OCI-LY1 (cell line): ENCODE results near the gene PATJ.

Experiments
- H2AFZ ChIP-seq: fragments of 200-600 bp; sonication (generic), shearing (Covaris generic); 2 replicates; pipeline ENCODE4 v1.6.0; 2014; ENCODE audit warnings: antibody characterized with exemption, mild to moderate bottlenecking, low read length
- H3F3A ChIP-seq: fragments of 200-600 bp; sonication (generic), shearing (Covaris generic); 2 replicates; pipeline ENCODE4 v1.6.0; 2014; ENCODE audit warnings: mild to moderate bottlenecking, antibody characterized with exemption, low read length, moderate library complexity; ENCODE audit not compliant: insufficient read depth
- H3K27ac ChIP-seq: fragments of 200-600 bp; sonication (generic); 2 replicates; pipeline ENCODE4 v1.5.1; 2014; ENCODE audit warnings: low read length, mixed run types, mild to moderate bottlenecking, low read depth; ENCODE audit not compliant: poor library complexity, severe bottlenecking
- H3K27me3 ChIP-seq: fragments of 200-600 bp; sonication (generic); 2 replicates; pipeline ENCODE4 v1.6.0; 2014; ENCODE audit warnings: antibody characterized with exemption, mild to moderate bottlenecking, low read length, moderate library complexity; ENCODE audit not compliant: insufficient read depth
- H3K36me3 ChIP-seq: fragments of 200-600 bp; sonication (generic); 2 replicates; pipeline ENCODE4 v1.6.1; 2014; ENCODE audit warnings: mild to moderate bottlenecking, antibody characterized with exemption, low read length, moderate library complexity, mixed read lengths; ENCODE audit not compliant: insufficient read depth
- H3K4me1 ChIP-seq: fragments of 200-600 bp; sonication (generic); 2 replicates; pipeline ENCODE4 v1.5.1; 2014; ENCODE audit warnings: mild to moderate bottlenecking, low read length, moderate library complexity; ENCODE audit not compliant: insufficient read depth, severe bottlenecking
- H3K4me2 ChIP-seq: fragments of 200-600 bp; sonication (generic), shearing (Covaris generic); 2 replicates; pipeline ENCODE4 v1.6.1; 2014; ENCODE audit warnings: low read length
- H3K4me3 ChIP-seq: fragments of 200-600 bp; sonication (generic); 2 replicates; pipeline ENCODE4 v1.5.1; 2014; ENCODE audit warnings: low read length, low read depth, mild to moderate bottlenecking, mixed read lengths; ENCODE audit not compliant: poor library complexity, severe bottlenecking
- H3K79me2 ChIP-seq: fragments of 200-600 bp; shearing (Covaris generic); 2 replicates; pipeline ENCODE4 v1.6.1; 2016; ENCODE audit warnings: mixed run types, low read length, mixed read lengths; ENCODE audit not compliant: insufficient read depth
- H3K9ac ChIP-seq: fragments of 200-600 bp; sonication (generic), shearing (Covaris generic); 2 replicates; pipeline ENCODE4 v1.6.1; 2014; ENCODE audit warnings: mild to moderate bottlenecking, low read length, mixed read lengths
- H3K9me2 ChIP-seq: fragments of 200-600 bp; sonication (generic), shearing (Covaris generic); 2 replicates; pipeline ENCODE4 v1.6.1; 2014; ENCODE audit warnings: low read depth, mild to moderate bottlenecking, low read length, mixed read lengths
- H3K9me3 ChIP-seq: fragments of 200-600 bp; shearing (Covaris generic); 2 replicates; pipeline ENCODE4 v1.6.1; 2014; ENCODE audit warnings: low read length, mixed read lengths
- H4K20me1 ChIP-seq: fragments of 200-600 bp; sonication (generic), shearing (Covaris generic); 2 replicates; pipeline ENCODE4 v1.6.0; 2016; ENCODE audit warnings: mild to moderate bottlenecking, low read length; ENCODE audit not compliant: insufficient read depth
- EZH2 ChIP-seq: fragments of 200-600 bp; sonication (generic), shearing (Covaris generic); IDR thresholded peaks from 2 replicates; pipeline ENCODE4 v1.8.0; 2017; ENCODE audit warnings: borderline replicate concordance, mixed run types, mild to moderate bottlenecking, antibody characterized with exemption, low read length, moderate library complexity, mixed read lengths
- TF ChIP-seq, protein P1 (sequence below): fragments of 200-600 bp; sonication (generic), shearing (Covaris generic); IDR thresholded peaks from 2 replicates; pipeline ENCODE4 v1.5.1; 2017; ENCODE audit warnings: mild to moderate bottlenecking, antibody characterized with exemption, low read length, moderate library complexity, mixed read lengths

PATJ gene

DNA sequence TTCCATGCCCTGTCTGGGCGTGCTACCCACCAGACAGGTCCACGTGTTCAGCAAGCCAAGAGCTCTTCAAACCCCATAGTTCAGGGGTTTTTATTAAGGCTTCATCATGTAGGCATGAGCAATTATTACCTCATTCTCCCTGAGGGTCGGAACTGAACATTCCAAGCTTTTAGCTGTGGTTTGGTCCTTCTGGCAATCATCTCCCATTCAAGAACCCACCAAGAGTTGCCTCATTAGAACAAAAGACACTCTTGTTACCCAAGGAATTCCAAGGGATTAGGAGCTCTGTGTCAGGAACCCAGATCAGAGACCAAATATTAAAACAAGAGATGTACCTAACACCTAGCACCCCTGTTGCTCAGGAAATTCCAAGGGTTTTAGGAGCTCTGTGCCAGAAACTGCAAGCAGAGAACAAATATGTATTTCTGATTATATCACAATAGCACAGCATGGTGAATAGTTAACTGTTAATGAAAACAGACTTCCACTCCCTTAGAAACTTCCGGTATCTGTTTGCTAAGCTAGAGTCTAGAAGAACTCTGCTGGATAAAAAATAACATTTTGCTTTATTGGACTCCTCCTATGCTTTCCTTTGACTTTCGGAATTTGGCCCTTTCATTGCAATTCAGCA, 251.2 kb downstream of the PATJ start:
- H3K4me1 ChIP-seq = no peaks in the 10 kb centered on the region
- 0 out of 2 replicates have a peak, but pooled peaks cover 4% of the 10 kb centered on the region for H3K36me3 ChIP-seq
- no peak overlapping the region for H3K4me2 ChIP-seq
- H4K20me1 ChIP-seq = no peaks in the 10 kb centered on the region
- no peaks in the 10 kb centered on the region for H3F3A ChIP-seq
- no peaks in the 10 kb centered on the region for H3K9me2 ChIP-seq
- H3K27me3 ChIP-seq = no peaks in the 10 kb centered on the region
- H2AFZ ChIP-seq = no peak overlapping the region
- no peak overlapping the region for H3K9ac ChIP-seq
- H3K79me2 ChIP-seq = no peaks in the 10 kb centered on the region
- H3K27ac ChIP-seq = no peak overlapping the region
- TF ChIP-seq, protein P1, sequence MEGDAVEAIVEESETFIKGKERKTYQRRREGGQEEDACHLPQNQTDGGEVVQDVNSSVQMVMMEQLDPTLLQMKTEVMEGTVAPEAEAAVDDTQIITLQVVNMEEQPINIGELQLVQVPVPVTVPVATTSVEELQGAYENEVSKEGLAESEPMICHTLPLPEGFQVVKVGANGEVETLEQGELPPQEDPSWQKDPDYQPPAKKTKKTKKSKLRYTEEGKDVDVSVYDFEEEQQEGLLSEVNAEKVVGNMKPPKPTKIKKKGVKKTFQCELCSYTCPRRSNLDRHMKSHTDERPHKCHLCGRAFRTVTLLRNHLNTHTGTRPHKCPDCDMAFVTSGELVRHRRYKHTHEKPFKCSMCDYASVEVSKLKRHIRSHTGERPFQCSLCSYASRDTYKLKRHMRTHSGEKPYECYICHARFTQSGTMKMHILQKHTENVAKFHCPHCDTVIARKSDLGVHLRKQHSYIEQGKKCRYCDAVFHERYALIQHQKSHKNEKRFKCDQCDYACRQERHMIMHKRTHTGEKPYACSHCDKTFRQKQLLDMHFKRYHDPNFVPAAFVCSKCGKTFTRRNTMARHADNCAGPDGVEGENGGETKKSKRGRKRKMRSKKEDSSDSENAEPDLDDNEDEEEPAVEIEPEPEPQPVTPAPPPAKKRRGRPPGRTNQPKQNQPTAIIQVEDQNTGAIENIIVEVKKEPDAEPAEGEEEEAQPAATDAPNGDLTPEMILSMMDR = no peak
- no peak for TF ChIP-seq EZH2
- no peaks in the 10 kb centered on the region for H3K9me3 ChIP-seq
- no peak overlapping the region for H3K4me3 ChIP-seq

DNA sequence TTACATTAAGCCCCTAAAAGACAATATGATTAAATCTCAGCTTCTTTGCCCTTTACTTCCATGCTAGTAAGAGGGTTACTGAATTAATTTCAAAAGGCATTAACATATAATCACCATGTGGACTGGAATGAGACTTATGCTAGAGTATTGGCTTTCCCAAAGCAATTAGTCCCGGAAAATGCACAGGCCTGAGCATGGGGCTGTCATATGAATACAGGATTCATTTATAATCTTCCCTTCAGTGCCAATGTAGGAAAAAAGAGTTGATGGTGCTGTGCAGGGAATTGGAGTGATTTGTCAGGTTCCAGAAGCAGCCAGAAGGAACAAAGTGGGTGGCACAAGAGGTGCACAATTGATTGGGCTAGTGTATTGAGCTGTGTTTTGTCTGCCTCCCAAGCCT, 253.4 kb downstream of the PATJ start:
- no peak overlapping the region for H3K4me3 ChIP-seq
- no peaks in the 10 kb centered on the region for H4K20me1 ChIP-seq
- TF ChIP-seq EZH2 = no peak
- TF ChIP-seq, protein P1 = no peak
- 0 out of 2 replicates have a peak, but pooled peaks cover 4% of the 10 kb centered on the region for H3K36me3 ChIP-seq
- no peaks in the 10 kb centered on the region for H3K9me2 ChIP-seq
- no peak overlapping the region for H3K4me2 ChIP-seq
- no peaks in the 10 kb centered on the region for H3K9me3 ChIP-seq
- H3K27me3 ChIP-seq = no peaks in the 10 kb centered on the region
- H3K4me1 ChIP-seq = no peaks in the 10 kb centered on the region
- H3K79me2 ChIP-seq = no peaks in the 10 kb centered on the region
- H3K9ac ChIP-seq = no peak overlapping the region
- H3K27ac ChIP-seq = no peak overlapping the region
- H2AFZ ChIP-seq = no peak overlapping the region
- no peaks in the 10 kb centered on the region for H3F3A ChIP-seq

- no peaks in the 10 kb centered on the region for H4K20me1 ChIP-seq
- H3F3A ChIP-seq = no peaks in the 10 kb centered on the region
- H3K36me3 ChIP-seq = 0 out of 2 replicates have a peak, but pooled peaks cover 4% of the 10 kb centered on the region
- TF ChIP-seq, protein P1 = no peak
- no peak for TF ChIP-seq EZH2
- no peak overlapping the region for H2AFZ ChIP-seq
- no peaks in the 10 kb centered on the region for H3K9me2 ChIP-seq
- H3K4me2 ChIP-seq = no peak overlapping the region
- H3K9me3 ChIP-seq = no peaks in the 10 kb centered on the region
- no peaks in the 10 kb centered on the region for H3K4me1 ChIP-seq
- H3K79me2 ChIP-seq = no peaks in the 10 kb centered on the region
- no peak overlapping the region for H3K4me3 ChIP-seq
- H3K9ac ChIP-seq = no peak overlapping the region
- no peaks in the 10 kb centered on the region for H3K27me3 ChIP-seq
- H3K27ac ChIP-seq = no peak overlapping the region
Measured at GRCh38 chr1:61997123-61997522, 254.8 kb downstream of the PATJ start.
